Fibroblast of lung (primary cell): Measurements from ENCODE around the gene FIGNL1. TPM values are rescaled to one million over a fixed set of nuclear protein-coding genes. Genes with fewer than 3 reads are reported as not detected.

Source experiments
- DNase-seq, 2 donors: peaks; one replicate each; pipeline versions ENCODE4 v3.0.0 to v3.0.0-alpha.2; 2010; ENCODE audit warnings: low read depth in 2 of 2
- H2AFZ ChIP-seq: 2 replicates; pipeline ENCODE4 v1.5.1; 2012; ENCODE audit warnings: low read length, control low read depth, inconsistent platforms
- H3K27ac ChIP-seq: 2 replicates; pipeline ENCODE4 v1.5.1; 2011; ENCODE audit warnings: low read length, control low read depth; ENCODE audit not compliant: insufficient read depth
- H3K27me3 ChIP-seq: 2 replicates; pipeline ENCODE4 v1.5.1; 2011; ENCODE audit warnings: mild to moderate bottlenecking, low read length; ENCODE audit not compliant: control insufficient read depth, insufficient read depth
- H3K36me3 ChIP-seq: 2 replicates; pipeline ENCODE4 v1.5.1; 2011; ENCODE audit warnings: low read length; ENCODE audit not compliant: control insufficient read depth, insufficient read depth
- H3K4me1 ChIP-seq: 2 replicates; pipeline ENCODE4 v1.5.1; 2011; ENCODE audit warnings: low read length; ENCODE audit not compliant: control insufficient read depth, insufficient read depth; ENCODE audit errors: extremely low read depth
- H3K4me2 ChIP-seq: 2 replicates; pipeline ENCODE4 v1.5.1; 2011; ENCODE audit warnings: low read length, control low read depth; ENCODE audit not compliant: insufficient read depth; ENCODE audit errors: extremely low read depth
- H3K4me3 ChIP-seq, 4 experiments: fragments of 200-600 bp in 1 of 4; sonication (generic) in 1 of 4; replicated peaks in 1 of 4; 2 replicates each; pipeline ENCODE4 v1.5.1; 2011 to 2016; ENCODE audit warnings: low read length in 4 of 4, low read depth in 3 of 4, mild to moderate bottlenecking in 3 of 4, control low read depth in 2 of 4, inconsistent platforms in 1 of 4, mixed read lengths in 1 of 4; ENCODE audit not compliant: insufficient read depth in 1 of 4; ENCODE audit errors: control extremely low read depth in 1 of 4
- H3K79me2 ChIP-seq: 2 replicates; pipeline ENCODE4 v1.5.1; 2012; ENCODE audit warnings: mild to moderate bottlenecking, low read length, inconsistent platforms; ENCODE audit not compliant: control insufficient read depth, insufficient read depth
- H3K9ac ChIP-seq: 2 replicates; pipeline ENCODE4 v1.5.1; 2011; ENCODE audit warnings: mild to moderate bottlenecking, low read length, control low read depth; ENCODE audit not compliant: insufficient read depth
- H3K9me3 ChIP-seq: 2 replicates; pipeline ENCODE4 v1.5.1; 2012; ENCODE audit warnings: low read depth, low read length; ENCODE audit not compliant: control insufficient read depth, insufficient read depth
- H4K20me1 ChIP-seq: 2 replicates; pipeline ENCODE4 v1.5.1; 2011; ENCODE audit warnings: low read length; ENCODE audit not compliant: control insufficient read depth, insufficient read depth; ENCODE audit errors: extremely low read depth
- EZH2 ChIP-seq: IDR thresholded peaks from 2 replicates; pipeline ENCODE4 v1.5.1; 2012; ENCODE audit warnings: low read length, control low read depth, mild to moderate bottlenecking; ENCODE audit errors: missing control alignments
- polyA plus RNA-seq, 2 donors: library from polyadenylated mRNA; depleted of rRNA in 1 of 2; stranded (reverse) in 1 of 2; unstranded in 1 of 2; fragments of >200 nt; gene quantifications; 2 replicates each; pipeline ENCODE4 v1.2.1, GENCODE V29; 2011 to 2012; ENCODE audit warnings: missing spikeins in 1 of 2
- total RNA-seq: library from RNA; depleted of rRNA; stranded (reverse); fragments of >200 nt; gene quantifications from 2 replicates; pipeline ENCODE4 v1.2.1, GENCODE V29; 2014
- TF ChIP-seq, protein P1 (sequence below), 2 donors: IDR thresholded peaks in 1 of 2; conservative IDR thresholded peaks in 1 of 2; 1 replicate in 1 of 2; 2 replicates in 1 of 2; pipeline ENCODE4 v1.5.1; 2011 to 2012; ENCODE audit warnings: low read length in 2 of 2, control low read depth in 1 of 2, inconsistent platforms in 1 of 2, low read depth in 1 of 2, mild to moderate bottlenecking in 1 of 2

FIGNL1 gene
- total and polyA plus RNA-seq, 2 donors (not counting 1 experiment from before 2014, with no cell fraction given), result 6.4 to 8.2 TPM

- no peak overlapping the region for H3K4me2 ChIP-seq
- TF ChIP-seq EZH2, result no peak
- TF ChIP-seq, protein P1, sequence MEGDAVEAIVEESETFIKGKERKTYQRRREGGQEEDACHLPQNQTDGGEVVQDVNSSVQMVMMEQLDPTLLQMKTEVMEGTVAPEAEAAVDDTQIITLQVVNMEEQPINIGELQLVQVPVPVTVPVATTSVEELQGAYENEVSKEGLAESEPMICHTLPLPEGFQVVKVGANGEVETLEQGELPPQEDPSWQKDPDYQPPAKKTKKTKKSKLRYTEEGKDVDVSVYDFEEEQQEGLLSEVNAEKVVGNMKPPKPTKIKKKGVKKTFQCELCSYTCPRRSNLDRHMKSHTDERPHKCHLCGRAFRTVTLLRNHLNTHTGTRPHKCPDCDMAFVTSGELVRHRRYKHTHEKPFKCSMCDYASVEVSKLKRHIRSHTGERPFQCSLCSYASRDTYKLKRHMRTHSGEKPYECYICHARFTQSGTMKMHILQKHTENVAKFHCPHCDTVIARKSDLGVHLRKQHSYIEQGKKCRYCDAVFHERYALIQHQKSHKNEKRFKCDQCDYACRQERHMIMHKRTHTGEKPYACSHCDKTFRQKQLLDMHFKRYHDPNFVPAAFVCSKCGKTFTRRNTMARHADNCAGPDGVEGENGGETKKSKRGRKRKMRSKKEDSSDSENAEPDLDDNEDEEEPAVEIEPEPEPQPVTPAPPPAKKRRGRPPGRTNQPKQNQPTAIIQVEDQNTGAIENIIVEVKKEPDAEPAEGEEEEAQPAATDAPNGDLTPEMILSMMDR (conservative IDR thresholded peaks at IDR 0.05 in 1 of 2, IDR thresholded peaks at IDR 0.05 in 1 of 2; ENCODE audit: low read depth in 1 of 2, low read length in 2 of 2), result no peak
- H2AFZ ChIP-seq, result no peak overlapping the region
- no peaks in the 10 kb centered on the region for H4K20me1 ChIP-seq
- no peak for DNase-seq
- no peaks in the 10 kb centered on the region for H3K36me3 ChIP-seq
- no peaks in the 10 kb centered on the region for H3K4me1 ChIP-seq
- no peaks in the 10 kb centered on the region for H3K9me3 ChIP-seq
- no peak overlapping the region for H3K9ac ChIP-seq
- H3K4me3 ChIP-seq, result no peak overlapping the region
- no peak overlapping the region for H3K27ac ChIP-seq
- no peaks in the 10 kb centered on the region for H3K79me2 ChIP-seq
- H3K27me3 ChIP-seq, result no peaks in the 10 kb centered on the region
Observed at GRCh38 chr7:50418526-50419290, 31.4 kb downstream of the FIGNL1 start.

- H3K4me1 ChIP-seq, result no peaks in the 10 kb centered on the region
- H3K36me3 ChIP-seq, result no peaks in the 10 kb centered on the region
- no peaks in the 10 kb centered on the region for H4K20me1 ChIP-seq
- no peak overlapping the region for H3K27ac ChIP-seq
- no peak overlapping the region for H3K4me3 ChIP-seq
- DNase-seq, result peak; percentile 62 to 75
- H2AFZ ChIP-seq, result no peak overlapping the region
- H3K79me2 ChIP-seq, result no peaks in the 10 kb centered on the region
- H3K27me3 ChIP-seq, result peaks cover 3% of the 10 kb centered on the region
- no peaks in the 10 kb centered on the region for H3K9me3 ChIP-seq
- H3K4me2 ChIP-seq, result no peak overlapping the region
- no peak overlapping the region for H3K9ac ChIP-seq
- TF ChIP-seq, protein P1 (conservative IDR thresholded peaks at IDR 0.05 in 1 of 2, IDR thresholded peaks at IDR 0.05 in 1 of 2; ENCODE audit: low read depth in 1 of 2, low read length in 2 of 2), result peak; percentile 91 to 96
- no peak for TF ChIP-seq EZH2
Observed at GRCh38 chr7:50418086-50418515, 32.0 kb downstream of the FIGNL1 start.

DNA sequence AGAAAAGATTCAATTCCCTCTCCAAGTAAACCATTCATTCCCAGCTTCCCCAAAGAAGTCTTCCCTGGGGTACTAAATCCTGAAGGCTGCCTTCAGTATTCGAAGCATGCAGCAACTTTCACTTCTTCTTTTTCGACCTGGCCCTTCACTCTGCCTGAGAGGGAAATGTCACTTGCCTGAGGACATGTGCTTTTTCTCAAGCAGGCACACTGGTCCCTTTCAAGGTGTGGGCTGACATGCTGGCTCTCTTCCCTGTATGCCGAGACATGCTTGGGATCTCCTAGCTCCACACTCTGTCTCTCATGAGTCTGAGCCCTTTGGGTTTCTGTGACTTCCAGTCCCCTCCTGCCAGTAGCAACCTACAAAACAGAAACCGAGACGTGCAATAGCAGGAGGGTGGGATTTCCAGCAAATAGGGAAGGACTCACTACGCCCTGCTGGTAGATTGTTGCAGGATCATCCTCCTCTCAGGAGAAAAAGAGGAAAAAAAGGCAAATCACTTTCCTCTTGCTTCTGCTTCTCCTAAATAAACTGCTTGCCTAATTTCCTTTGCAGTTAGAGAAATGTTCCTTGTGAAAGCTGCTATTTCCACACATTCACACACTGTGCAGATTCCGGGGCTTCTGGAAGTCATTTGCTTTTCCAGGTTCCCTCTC lies 33.5 kb downstream of the FIGNL1 start:
- H3K27me3 ChIP-seq, result peaks cover 3% of the 10 kb centered on the region
- no peak overlapping the region for H2AFZ ChIP-seq
- no peaks in the 10 kb centered on the region for H4K20me1 ChIP-seq
- no peak overlapping the region for H3K4me2 ChIP-seq
- H3K79me2 ChIP-seq, result no peaks in the 10 kb centered on the region
- H3K4me3 ChIP-seq, result no peak overlapping the region
- no peaks in the 10 kb centered on the region for H3K9me3 ChIP-seq
- no peak overlapping the region for H3K27ac ChIP-seq
- TF ChIP-seq EZH2, result no peak
- TF ChIP-seq, protein P1 (conservative IDR thresholded peaks at IDR 0.05 in 1 of 2, IDR thresholded peaks at IDR 0.05 in 1 of 2; ENCODE audit: low read depth in 1 of 2, low read length in 2 of 2), result no peak
- H3K9ac ChIP-seq, result no peak overlapping the region
- no peaks in the 10 kb centered on the region for H3K4me1 ChIP-seq
- H3K36me3 ChIP-seq, result no peaks in the 10 kb centered on the region
- DNase-seq, result no peak
